K562 (cell line): ENCODE data around the gene MCCD1. TPM values are rescaled to one million over a fixed set of nuclear protein-coding genes. Genes with fewer than 3 reads are reported as not detected.

Source experiments
- CEBPZ ChIP-seq: fragments of 150-350 bp; IDR thresholded peaks from 2 replicates; pipeline ENCODE4 v1.6.1; 2014; ENCODE audit warnings: low read depth, mild to moderate bottlenecking, low read length, borderline replicate concordance
- DDX20 ChIP-seq: fragments of 450-650 bp; IDR thresholded peaks from 2 replicates; pipeline ENCODE4 v1.6.1; 2016; ENCODE audit warnings: missing genetic modification characterization, low read depth, mild to moderate bottlenecking, missing compliant biosample characterization, moderate library complexity
- HNRNPLL ChIP-seq: fragments of 200-400 bp; formaldehyde crosslinking; IDR thresholded peaks from 2 replicates; pipeline ENCODE4 v1.6.1; 2017; ENCODE audit warnings: low read length, low read depth, mild to moderate bottlenecking; ENCODE audit not compliant: poor library complexity, severe bottlenecking
- KAT7 ChIP-seq: sonication (generic); formaldehyde crosslinking; IDR thresholded peaks from 2 replicates; pipeline ENCODE4 v1.8.0; 2022; ENCODE audit warnings: missing genetic modification reagents, mild to moderate bottlenecking, borderline replicate concordance
- MAZ ChIP-seq, 2 experiments: fragments of 450-650 bp in 1 of 2; sonication (generic) in 1 of 2; formaldehyde crosslinking; IDR thresholded peaks in 1 of 2; conservative IDR thresholded peaks in 1 of 2; 2 replicates each; pipeline versions ENCODE4 v1.4.0 to v1.5.0; 2020; ENCODE audit warnings: mild to moderate bottlenecking in 1 of 2, missing genetic modification reagents in 1 of 2
- PRMT5 ChIP-seq: sonication (generic); formaldehyde crosslinking; IDR thresholded peaks from 2 replicates; pipeline ENCODE4 v1.5.0; 2020; ENCODE audit warnings: missing genetic modification reagents
- RAD21 ChIP-seq, 2 experiments: fragments of 250-450 bp in 1 of 2; fragments of 450-650 bp in 1 of 2; sonication (Bioruptor Pico) in 1 of 2; formaldehyde crosslinking in 1 of 2; IDR thresholded peaks in 1 of 2; conservative IDR thresholded peaks in 1 of 2; 2 replicates each; pipeline versions ENCODE4 v1.4.0 to v1.8.0; 2020 to 2022; ENCODE audit warnings: mild to moderate bottlenecking in 2 of 2, moderate library complexity in 1 of 2
- RREB1 ChIP-seq: fragments of 250-450 bp; sonication (Bioruptor Pico); IDR thresholded peaks from 2 replicates; pipeline ENCODE4 v1.4.0; 2020
- TCF15 ChIP-seq: fragments of 250-450 bp; sonication (Bioruptor Pico); IDR thresholded peaks from 2 replicates; pipeline ENCODE4 v1.8.0; 2022; ENCODE audit warnings: moderate library complexity, mild to moderate bottlenecking, inconsistent platforms
- TCFL5 ChIP-seq: fragments of 250-450 bp; sonication (Bioruptor Pico); conservative IDR thresholded peaks from 2 replicates; pipeline ENCODE4 v1.6.1; 2021; ENCODE audit warnings: mild to moderate bottlenecking, moderate library complexity, matching md5 sums
- TFAM ChIP-seq: fragments of 250-450 bp; sonication (Bioruptor Pico); conservative IDR thresholded peaks from 2 replicates; pipeline ENCODE4 v1.5.0; 2021; ENCODE audit warnings: mild to moderate bottlenecking, moderate library complexity
- THAP12 ChIP-seq: fragments of 250-450 bp; sonication (Bioruptor Pico); IDR thresholded peaks from 2 replicates; pipeline ENCODE4 v1.9.0; 2021; ENCODE audit warnings: mild to moderate bottlenecking, inconsistent platforms
- ZSCAN32 ChIP-seq: fragments of 450-650 bp; formaldehyde crosslinking; IDR thresholded peaks from 2 replicates; pipeline ENCODE4 v1.4.0; 2020; ENCODE audit warnings: mild to moderate bottlenecking, moderate library complexity
- polyA plus RNA-seq, 8 experiments: library from polyadenylated mRNA; depleted of rRNA in 4 of 8; stranded (reverse) in 5 of 8; unstranded in 3 of 8; fragments of >200 nt; fragmentation: Nextera tagmentation in 2 of 8; fragmentation: Illumina TruSeq in 1 of 8; extraction: Ambion mirVana in 2 of 8; extraction: Trizol in 1 of 8; gene quantifications; 2 replicates each; pipeline versions ENCODE4 v1.2.1 to v1.2.3, GENCODE V29; 2011 to 2014; ENCODE audit warnings: inconsistent platforms in 1 of 8, missing spikeins in 1 of 8
- total RNA-seq, 7 experiments: library from RNA; depleted of rRNA in 6 of 7; stranded (reverse); fragments of >200 nt in 6 of 7; fragmentation: Illumina TruSeq in 2 of 7; extraction: Trizol in 2 of 7; gene quantifications; 2 replicates each; pipeline versions ENCODE4 v1.2.1 to v1.2.3, GENCODE V29; 2011 to 2021; ENCODE audit warnings: low replicate concordance in 1 of 7

The MCCD1 gene
- total and polyA plus RNA-seq, 9 of the 15 experiments (the other 6 are each of a cell fraction or from before 2014, with no cell fraction given), result not detected

GRCh38 chr6:31490115-31490873 lies 38.5 kb upstream of the MCCD1 start (continued):
- TF ChIP-seq RREB1 (peak; percentile 46; the same call in 1 of the 2 replicates), TCFL5 (CRISPR knock-in tag) (no peak), TFAM (CRISPR knock-in tag) (no peak), TCF15 (no peak), RAD21 (CRISPR knock-in tag; conservative IDR thresholded peaks at IDR 0.05 in 1 of 2, IDR thresholded peaks at IDR 0.05 in 1 of 2) (no peak), DDX20 (no peak), KAT7 (CRISPR knock-in tag) (no peak), CEBPZ (no peak), THAP12 (no peak), HNRNPLL (no peak), MAZ (CRISPR knock-in tag; conservative IDR thresholded peaks at IDR 0.05 in 1 of 2, IDR thresholded peaks at IDR 0.05 in 1 of 2) (peak in 1 of 2 experiments; percentile 34; a peak in 1 of 4 replicates), PRMT5 (CRISPR knock-in tag) (no peak), ZSCAN32 (CRISPR knock-in tag) (no peak)
